ENCODE results near the gene COL27A1. TPM values are rescaled to one million over a fixed set of nuclear protein-coding genes. Genes with fewer than 3 reads are reported as not detected.

COL27A1 gene
- total and polyA plus RNA-seq, 4 donors: 1.9 to 59.4 (median 45.6) TPM

DNA sequence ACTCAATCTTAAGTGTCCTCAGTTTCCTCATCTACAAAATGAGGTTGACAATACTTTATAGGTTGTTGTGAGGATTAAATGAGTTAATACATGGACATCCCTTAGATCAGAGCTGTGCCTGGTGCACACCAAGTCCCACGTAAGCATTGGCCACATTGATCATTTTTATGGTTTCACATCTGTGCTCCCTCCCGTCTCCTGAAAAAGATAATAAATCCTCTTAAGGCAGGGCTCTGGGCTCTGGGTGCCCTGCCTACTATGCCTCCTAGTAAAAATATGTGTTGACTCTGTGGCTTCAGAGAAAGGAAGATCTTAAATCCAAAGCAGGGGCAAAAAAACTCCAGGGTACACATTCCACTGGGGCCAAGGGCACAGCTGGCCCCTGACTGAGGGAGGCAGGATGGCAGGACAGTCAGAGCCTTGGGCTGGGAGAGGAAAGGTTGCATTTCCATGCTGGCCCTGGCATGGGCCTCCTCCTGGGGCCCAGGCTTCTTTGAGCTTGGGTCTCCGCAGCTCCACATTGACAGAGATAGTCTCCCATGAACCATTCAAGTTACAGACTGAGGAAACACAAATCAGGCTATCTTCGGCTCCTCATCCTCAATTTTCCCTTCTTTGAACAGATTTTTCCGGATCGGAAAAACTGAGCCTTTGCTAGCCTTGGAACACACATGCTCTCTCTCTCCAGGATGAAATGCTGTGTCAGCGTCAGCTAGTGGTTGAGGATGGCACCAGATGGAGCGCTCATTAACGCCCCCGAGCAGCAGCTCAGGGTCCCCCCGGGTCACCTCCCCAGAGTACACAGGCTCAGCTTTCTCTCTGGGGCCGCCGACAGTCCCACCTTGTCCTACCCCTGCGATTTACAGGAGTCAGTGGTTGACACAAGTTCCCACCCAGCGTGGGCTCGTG is 33.9 kb upstream of the COL27A1 start:
- no peak overlapping the region for H3K4me3 ChIP-seq (ENCODE audit: low read length in 2 of 2)
- H3K36me3 ChIP-seq (ENCODE audit: control insufficient read depth in 1 of 2, insufficient read depth in 2 of 2, low read length in 1 of 2): no peaks in the 10 kb centered on the region
- no peaks in the 10 kb centered on the region for H3K4me1 ChIP-seq (ENCODE audit: control insufficient read depth in 1 of 2, insufficient read depth in 2 of 2, low read length in 2 of 2)
- ATAC-seq (ENCODE audit: low FRiP score) (no peak), DNase-seq (no peak)
- H3K9me3 ChIP-seq (ENCODE audit: control insufficient read depth, low read length): no peaks in the 10 kb centered on the region
- 89 to 93% methylated on average over 16 of the region's 16 CpGs for WGBS, 2 donors
- H3K27me3 ChIP-seq (ENCODE audit: control insufficient read depth in 1 of 2, insufficient read depth in 2 of 2, low read length in 1 of 2): no peaks in the 10 kb centered on the region
- H3K27ac ChIP-seq (ENCODE audit: low read depth in 1 of 2, low read length in 2 of 2): no peak overlapping the region
- intact Hi-C loops (cut with DNase I): no loop called here

DNA sequence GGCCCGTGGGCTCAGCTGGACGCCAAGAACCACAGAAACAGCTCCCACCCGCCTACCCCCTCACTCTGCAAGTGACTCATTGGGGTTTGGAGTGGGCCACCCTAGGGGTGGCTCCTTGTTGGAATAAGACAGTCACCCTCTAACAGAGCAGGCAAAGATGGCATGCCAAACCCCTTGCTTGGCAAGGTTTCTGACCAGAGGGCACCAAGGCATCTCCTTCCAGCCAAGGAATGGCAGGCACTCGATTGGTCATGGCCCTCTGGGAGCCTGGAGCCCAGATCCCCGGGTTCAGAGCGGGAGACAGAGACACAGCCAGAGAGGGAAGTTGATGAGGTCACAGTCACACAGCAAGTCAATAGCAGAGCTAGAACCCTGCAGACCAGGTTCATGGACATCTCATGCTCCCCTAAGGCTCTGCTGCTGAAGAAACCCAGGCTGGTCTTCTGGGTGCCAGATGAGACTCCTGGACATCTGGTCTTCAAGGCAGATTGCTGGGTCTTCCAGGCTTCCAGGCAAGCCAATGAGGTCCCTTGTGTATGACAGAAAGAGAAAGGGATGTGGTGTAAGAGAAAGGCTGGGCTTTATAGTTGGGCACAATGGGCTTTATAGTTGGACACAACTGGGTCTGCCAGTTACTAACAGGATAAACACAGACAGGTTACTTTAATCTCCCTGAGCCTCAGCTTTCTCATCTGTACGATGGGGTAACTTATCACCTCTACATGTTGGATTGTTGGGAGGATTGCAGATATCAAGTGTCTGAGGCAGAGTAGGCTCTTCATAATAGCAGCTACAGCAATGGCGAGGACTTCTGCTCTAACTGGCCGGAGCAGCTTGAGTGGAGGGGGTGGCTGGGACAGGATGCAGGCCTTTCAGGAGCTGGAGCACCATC is 33.0 kb upstream of the COL27A1 start:
- ATAC-seq (ENCODE audit: low FRiP score) (no peak), DNase-seq (no peak)
- no peaks in the 10 kb centered on the region for H3K4me1 ChIP-seq (ENCODE audit: control insufficient read depth in 1 of 2, insufficient read depth in 2 of 2, low read length in 2 of 2)
- no peaks in the 10 kb centered on the region for H3K36me3 ChIP-seq (ENCODE audit: control insufficient read depth in 1 of 2, insufficient read depth in 2 of 2, low read length in 1 of 2)
- 69 to 76% methylated on average over 9 of the region's 9 CpGs for WGBS, 2 donors
- intact Hi-C loops (cut with DNase I): no loop called here
- no peak overlapping the region for H3K27ac ChIP-seq (ENCODE audit: low read depth in 1 of 2, low read length in 2 of 2)
- peaks cover under 1% of the 10 kb centered on the region for H3K9me3 ChIP-seq (ENCODE audit: control insufficient read depth, low read length)
- H3K27me3 ChIP-seq (ENCODE audit: control insufficient read depth in 1 of 2, insufficient read depth in 2 of 2, low read length in 1 of 2): no peaks in the 10 kb centered on the region
- no peak overlapping the region for H3K4me3 ChIP-seq (ENCODE audit: low read length in 2 of 2)

DNA sequence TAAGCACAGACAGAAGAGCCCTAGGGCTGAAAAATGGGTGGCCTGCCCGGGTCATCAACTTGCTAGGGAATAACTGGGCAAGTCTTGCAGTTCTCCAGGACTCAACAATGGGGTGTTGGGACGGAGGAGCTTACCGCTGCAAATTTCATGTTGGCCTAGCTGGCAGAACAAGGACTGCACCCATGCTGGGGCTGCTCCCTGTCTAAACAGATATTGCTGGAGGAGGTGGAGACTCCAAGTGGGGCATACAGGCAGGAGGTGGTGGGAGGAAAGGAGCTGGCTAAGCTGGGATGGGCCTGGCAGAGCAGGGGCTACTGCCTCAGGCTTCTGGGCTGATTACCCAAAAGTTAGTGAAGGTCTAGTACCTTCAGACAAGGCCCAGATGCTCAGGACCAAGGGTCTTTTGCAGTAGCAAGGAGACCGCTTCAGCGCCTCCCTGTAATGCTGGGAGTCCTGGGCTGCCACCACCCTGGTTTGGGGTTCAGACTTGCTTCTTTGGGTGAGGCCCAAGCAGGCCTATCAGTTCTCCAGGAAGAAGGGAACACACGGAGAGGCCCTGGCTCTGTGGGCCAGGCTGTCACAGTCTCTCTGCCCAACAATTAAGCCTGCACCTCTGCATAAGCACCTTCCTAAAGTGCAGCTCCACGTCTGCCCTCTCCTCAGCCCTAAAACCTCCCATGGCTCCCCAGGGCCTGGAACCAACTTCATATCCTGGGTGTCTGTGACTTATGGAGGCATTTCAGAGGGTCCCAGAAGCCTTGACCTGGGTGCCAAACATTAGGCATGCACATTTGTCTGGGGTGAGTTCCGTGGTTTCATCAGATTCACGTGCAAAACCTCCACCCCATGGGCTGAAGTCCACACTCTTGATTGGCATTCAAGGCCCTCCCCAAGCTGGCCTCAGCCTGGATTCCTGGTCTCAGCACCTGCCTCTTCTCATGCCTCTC is 32.0 kb upstream of the COL27A1 start:
- 92 to 95% methylated on average over 9 of the region's 9 CpGs for WGBS, 2 donors

DNA sequence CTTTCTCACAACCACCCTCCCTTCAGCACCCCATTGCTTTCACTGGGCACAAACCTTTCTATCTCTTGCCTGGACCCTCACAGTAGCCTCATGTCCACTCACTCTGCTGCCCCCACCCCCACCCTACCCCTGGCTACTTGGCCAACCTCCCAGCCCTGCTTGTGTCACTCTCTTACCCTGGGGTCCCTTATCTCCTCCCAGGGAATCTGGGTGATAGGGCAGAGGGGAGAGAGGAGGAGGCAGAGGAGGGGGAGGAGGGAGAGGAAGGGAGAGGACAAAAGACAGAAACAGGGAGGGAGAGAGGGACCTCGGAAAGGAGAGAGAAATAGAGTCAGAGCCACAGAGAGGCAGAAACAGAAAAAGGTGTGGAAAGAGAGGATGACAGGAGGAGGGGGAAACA is 31.2 kb upstream of the COL27A1 start:
- WGBS, 2 donors: 69 to 88% methylated on average over 1 of the region's 1 CpG
- intact Hi-C loops (cut with DNase I): no loop called here

More for the DNA sequence above, 32.0 kb upstream of the COL27A1 start:
- Histone ChIP-seq H3K9me3 (ENCODE audit: control insufficient read depth, low read length) (peaks cover 3% of the 10 kb centered on the region), H3K36me3 (ENCODE audit: control insufficient read depth in 1 of 2, insufficient read depth in 2 of 2, low read length in 1 of 2) (no peaks in the 10 kb centered on the region), H3K4me1 (ENCODE audit: control insufficient read depth in 1 of 2, insufficient read depth in 2 of 2, low read length in 2 of 2) (no peaks in the 10 kb centered on the region), H3K27ac (ENCODE audit: low read depth in 1 of 2, low read length in 2 of 2) (no peak overlapping the region), H3K4me3 (ENCODE audit: low read length in 2 of 2) (no peak overlapping the region), H3K27me3 (ENCODE audit: control insufficient read depth in 1 of 2, insufficient read depth in 2 of 2, low read length in 1 of 2) (no peaks in the 10 kb centered on the region)
- intact Hi-C loops (cut with DNase I): no loop called here
- no peak for DNase-seq
- no peak for ATAC-seq (ENCODE audit: low FRiP score)

DNA sequence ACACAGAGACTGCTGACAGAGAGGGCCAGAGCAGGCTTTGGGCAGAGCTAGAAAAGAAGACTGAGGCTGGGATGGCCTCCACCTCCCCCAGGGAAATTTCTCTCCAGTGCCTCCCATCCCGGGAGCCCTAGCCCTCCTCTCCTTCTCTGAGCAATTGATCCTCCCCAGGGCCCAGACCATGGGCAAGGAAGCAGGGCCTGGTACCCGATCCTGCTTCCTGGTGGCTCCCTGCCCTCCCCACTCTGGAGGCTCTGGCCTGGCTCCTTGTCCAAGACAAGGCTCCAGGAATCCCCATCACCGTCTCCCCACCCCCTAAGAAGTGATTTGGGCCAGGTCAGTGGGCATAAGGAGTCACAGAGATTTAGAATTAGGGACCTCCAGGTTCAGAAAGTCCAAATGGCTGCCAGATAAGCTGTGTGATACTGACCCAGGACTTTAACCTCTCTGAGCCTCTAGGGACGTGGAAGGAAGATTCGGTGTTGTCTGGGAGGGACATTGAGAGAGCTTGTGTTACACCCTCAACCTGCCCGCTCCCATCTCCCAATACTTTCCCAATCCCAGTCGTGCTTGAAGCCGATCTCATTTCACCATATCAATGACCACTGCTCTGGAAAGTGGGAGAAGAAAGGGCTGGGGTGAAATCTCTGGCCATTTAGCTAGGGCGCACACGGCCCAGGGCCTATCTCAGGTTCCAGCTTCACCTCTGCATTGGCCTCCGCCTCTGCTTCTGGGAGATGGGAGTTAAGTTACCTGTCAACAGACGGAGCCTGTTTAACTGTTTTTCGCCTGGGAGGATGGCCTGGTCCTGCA is 30.5 kb upstream of the COL27A1 start:
- peaks cover 3% of the 10 kb centered on the region for H3K9me3 ChIP-seq (ENCODE audit: control insufficient read depth, low read length)
- H3K4me3 ChIP-seq (ENCODE audit: low read length in 2 of 2): no peak overlapping the region
- no peaks in the 10 kb centered on the region for H3K4me1 ChIP-seq (ENCODE audit: control insufficient read depth in 1 of 2, insufficient read depth in 2 of 2, low read length in 2 of 2)
- no peak overlapping the region for H3K27ac ChIP-seq (ENCODE audit: low read depth in 1 of 2, low read length in 2 of 2)
- no peak for DNase-seq
- intact Hi-C loops (cut with DNase I): no loop called here
- no peak for ATAC-seq (ENCODE audit: low FRiP score)
- H3K27me3 ChIP-seq (ENCODE audit: control insufficient read depth in 1 of 2, insufficient read depth in 2 of 2, low read length in 1 of 2): no peaks in the 10 kb centered on the region
- 92 to 97% methylated on average over 12 to 13 of the region's 13 CpGs for WGBS, 2 donors
- H3K36me3 ChIP-seq (ENCODE audit: control insufficient read depth in 1 of 2, insufficient read depth in 2 of 2, low read length in 1 of 2): no peaks in the 10 kb centered on the region

More for the DNA sequence above, 31.2 kb upstream of the COL27A1 start:
- Histone ChIP-seq H3K27ac (ENCODE audit: low read depth in 1 of 2, low read length in 2 of 2) (no peak overlapping the region), H3K4me1 (ENCODE audit: control insufficient read depth in 1 of 2, insufficient read depth in 2 of 2, low read length in 2 of 2) (no peaks in the 10 kb centered on the region), H3K27me3 (ENCODE audit: control insufficient read depth in 1 of 2, insufficient read depth in 2 of 2, low read length in 1 of 2) (no peaks in the 10 kb centered on the region), H3K4me3 (ENCODE audit: low read length in 2 of 2) (no peak overlapping the region), H3K36me3 (ENCODE audit: control insufficient read depth in 1 of 2, insufficient read depth in 2 of 2, low read length in 1 of 2) (no peaks in the 10 kb centered on the region), H3K9me3 (ENCODE audit: control insufficient read depth, low read length) (peaks cover 3% of the 10 kb centered on the region)
- DNase-seq: no peak
- no peak for ATAC-seq (ENCODE audit: low FRiP score)

DNA sequence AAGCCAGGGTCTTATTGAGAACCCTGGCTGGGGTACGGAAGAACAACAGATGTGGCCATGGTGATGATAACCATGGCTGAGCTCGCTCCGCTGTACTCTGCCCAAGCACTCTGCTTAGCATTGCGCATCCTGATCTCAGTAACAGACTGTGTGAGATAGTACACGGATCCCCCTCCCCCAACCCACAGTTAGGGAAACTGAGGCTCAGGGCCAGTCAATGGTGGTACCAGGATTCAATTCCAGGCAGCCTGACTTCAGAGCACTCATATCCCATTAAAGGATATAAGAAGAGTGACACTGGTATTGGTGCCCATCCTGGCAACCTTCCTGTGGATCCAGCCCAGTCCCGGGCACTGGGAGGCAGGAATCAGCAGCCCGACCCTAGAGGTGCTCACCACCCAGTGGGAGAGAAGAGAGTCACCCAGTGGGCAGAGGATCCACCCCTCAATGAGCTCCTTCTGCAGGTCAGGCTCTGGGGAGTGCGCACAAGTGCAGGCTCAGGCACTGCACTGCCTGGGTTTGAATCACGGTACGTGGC is 29.8 kb upstream of the COL27A1 start:
- intact Hi-C loops (cut with DNase I): no loop called here
- H3K36me3 ChIP-seq (ENCODE audit: control insufficient read depth in 1 of 2, insufficient read depth in 2 of 2, low read length in 1 of 2): no peaks in the 10 kb centered on the region
- 92% methylated on average over 10 of the region's 10 CpGs for WGBS, 2 donors

DNA sequence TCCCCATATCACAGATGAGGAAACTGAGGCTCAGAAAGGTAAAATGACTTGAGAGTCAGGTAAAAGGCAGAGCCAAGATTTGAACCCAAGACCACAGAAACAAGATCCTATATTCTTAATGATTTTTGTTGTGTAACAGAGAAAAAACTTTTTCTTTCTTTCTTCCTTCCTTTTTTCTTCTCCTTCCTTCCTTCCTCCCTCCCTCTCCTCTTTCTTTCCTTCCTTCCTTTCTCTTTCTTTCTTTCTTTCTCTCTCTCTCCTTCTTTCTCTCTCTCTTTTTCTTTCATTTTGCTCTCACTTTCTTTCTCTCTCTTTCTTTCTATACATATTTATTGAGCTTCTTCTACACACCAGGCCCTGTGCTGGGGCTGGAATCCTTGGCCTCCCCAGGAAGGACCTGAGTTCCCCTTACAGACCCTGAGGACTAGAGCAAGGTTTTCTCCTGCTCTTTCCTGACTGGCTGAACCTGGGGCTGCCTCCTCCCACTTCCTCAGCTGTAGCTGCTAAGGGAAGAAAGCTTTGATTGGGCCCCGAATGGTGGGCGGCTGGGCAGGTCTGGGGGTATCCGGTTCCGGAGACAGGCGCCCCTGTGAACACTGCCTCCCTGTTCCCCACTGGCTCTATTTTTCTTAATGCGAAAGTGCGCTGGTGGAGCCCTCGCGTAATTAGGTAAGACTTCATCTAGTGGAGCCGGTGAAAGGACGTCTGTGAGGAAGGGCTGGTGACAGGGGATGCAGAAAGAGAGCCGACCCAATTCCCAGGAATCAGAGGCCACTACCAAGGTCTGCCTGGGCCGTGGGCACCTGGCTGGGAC is 28.9 kb upstream of the COL27A1 start:
- Histone ChIP-seq H3K4me1 (ENCODE audit: control insufficient read depth in 1 of 2, insufficient read depth in 2 of 2, low read length in 2 of 2) (no peaks in the 10 kb centered on the region), H3K4me3 (ENCODE audit: low read length in 2 of 2) (no peak overlapping the region), H3K36me3 (ENCODE audit: control insufficient read depth in 1 of 2, insufficient read depth in 2 of 2, low read length in 1 of 2) (no peaks in the 10 kb centered on the region), H3K27me3 (ENCODE audit: control insufficient read depth in 1 of 2, insufficient read depth in 2 of 2, low read length in 1 of 2) (no peaks in the 10 kb centered on the region), H3K9me3 (ENCODE audit: control insufficient read depth, low read length) (peaks cover 3% of the 10 kb centered on the region), H3K27ac (ENCODE audit: low read depth in 1 of 2, low read length in 2 of 2) (no peak overlapping the region)
- WGBS, 2 donors: 84 to 87% methylated on average over 13 of the region's 13 CpGs
- intact Hi-C loops (cut with DNase I): no loop called here
- peak in 1 of 2 donors; percentile 19 for DNase-seq
- ATAC-seq (ENCODE audit: low FRiP score): no peak

More for the DNA sequence above, 29.8 kb upstream of the COL27A1 start:
- ATAC-seq (ENCODE audit: low FRiP score) (no peak), DNase-seq (no peak)
- no peaks in the 10 kb centered on the region for H3K27me3 ChIP-seq (ENCODE audit: control insufficient read depth in 1 of 2, insufficient read depth in 2 of 2, low read length in 1 of 2)
- H3K27ac ChIP-seq (ENCODE audit: low read depth in 1 of 2, low read length in 2 of 2): no peak overlapping the region
- peaks cover 3% of the 10 kb centered on the region for H3K9me3 ChIP-seq (ENCODE audit: control insufficient read depth, low read length)
- no peaks in the 10 kb centered on the region for H3K4me1 ChIP-seq (ENCODE audit: control insufficient read depth in 1 of 2, insufficient read depth in 2 of 2, low read length in 2 of 2)
- no peak overlapping the region for H3K4me3 ChIP-seq (ENCODE audit: low read length in 2 of 2)
